GM12878 (cell line): ENCODE results near the gene SLC34A1. TPM values are rescaled to one million over a fixed set of nuclear protein-coding genes. Genes with fewer than 3 reads are reported as not detected.
A peak's percentile ranks its signal among the peaks of the same experiment; 100 is the strongest.

Source experiments
- ATF2 ChIP-seq: IDR thresholded peaks from 2 replicates; pipeline ENCODE4 v1.6.1; 2012; ENCODE audit warnings: low read length, inconsistent platforms
- CREB1 ChIP-seq: IDR thresholded peaks from 2 replicates; pipeline ENCODE4 v1.6.1; 2012; ENCODE audit warnings: low read depth, mild to moderate bottlenecking, inconsistent platforms
- CTCF ChIP-seq, 3 experiments: IDR thresholded peaks in 2 of 3; conservative IDR thresholded peaks in 1 of 3; 2 replicates each; pipeline ENCODE4 v1.5.1; 2011; ENCODE audit warnings: low read depth in 3 of 3, low read length in 3 of 3, mild to moderate bottlenecking in 3 of 3, control low read depth in 2 of 3, moderate library complexity in 2 of 3, inconsistent platforms in 1 of 3, mixed read lengths in 1 of 3; ENCODE audit not compliant: control insufficient read depth in 2 of 3, insufficient read depth in 1 of 3; ENCODE audit errors: extremely low read depth in 1 of 3
- E4F1 ChIP-seq: fragments of 450-650 bp; IDR thresholded peaks from 2 replicates; pipeline ENCODE4 v1.6.1; 2018; ENCODE audit warnings: borderline replicate concordance, mild to moderate bottlenecking; ENCODE audit not compliant: partially characterized antibody
- FOS ChIP-seq: IDR thresholded peaks from 3 replicates; pipeline ENCODE4 v1.6.1; 2011; ENCODE audit warnings: borderline replicate concordance; ENCODE audit not compliant: insufficient read length; ENCODE audit errors: extremely low read depth
- HDAC2 ChIP-seq: fragments of 200-600 bp; sonication (generic); IDR thresholded peaks from 2 replicates; pipeline ENCODE4 v1.6.1; 2017
- HDGF ChIP-seq: fragments of 450-650 bp; IDR thresholded peaks from 2 replicates; pipeline ENCODE4 v1.6.1; 2016; ENCODE audit warnings: antibody characterized with exemption
- HSF1 ChIP-seq: fragments of 150-350 bp; IDR thresholded peaks from 2 replicates; pipeline ENCODE4 v1.6.1; 2014; ENCODE audit warnings: mild to moderate bottlenecking, low read depth, low read length
- MTA2 ChIP-seq: fragments of 450-650 bp; IDR thresholded peaks from 2 replicates; pipeline ENCODE4 v1.6.1; 2016; ENCODE audit warnings: low read depth, mild to moderate bottlenecking, moderate library complexity
- NFYA ChIP-seq: IDR thresholded peaks from 2 replicates; pipeline ENCODE4 v1.6.1; 2011; ENCODE audit warnings: low read depth, mild to moderate bottlenecking, low read length, improper control_type of control experiment, borderline replicate concordance
- PBX3 ChIP-seq: IDR thresholded peaks from 2 replicates; pipeline ENCODE4 v1.6.1; 2011; ENCODE audit warnings: mild to moderate bottlenecking, low read depth, low read length, moderate library complexity; ENCODE audit not compliant: insufficient replicate concordance
- PKNOX1 ChIP-seq: fragments of 450-650 bp; IDR thresholded peaks from 2 replicates; pipeline ENCODE4 v1.6.1; 2016; ENCODE audit warnings: mild to moderate bottlenecking
- POLR2A ChIP-seq: IDR thresholded peaks from 2 replicates; pipeline ENCODE4 v1.6.1; 2011; ENCODE audit warnings: low read depth, mild to moderate bottlenecking, low read length
- RELA ChIP-seq: fragments of 450-650 bp; IDR thresholded peaks from 2 replicates; pipeline ENCODE4 v1.8.0; 2014; ENCODE audit warnings: borderline replicate concordance; ENCODE audit not compliant: partially characterized antibody
- RELB ChIP-seq: fragments of 450-650 bp; IDR thresholded peaks from 2 replicates; pipeline ENCODE4 v1.6.1; 2017; ENCODE audit warnings: low read depth, mild to moderate bottlenecking, moderate library complexity
- SREBF1 ChIP-seq: IDR thresholded peaks from 2 replicates; pipeline ENCODE4 v1.6.1; 2012; ENCODE audit warnings: mild to moderate bottlenecking, low read length
- TAF1 ChIP-seq: IDR thresholded peaks from 2 replicates; pipeline ENCODE4 v1.6.1; 2011; ENCODE audit warnings: mild to moderate bottlenecking, low read depth, low read length, borderline replicate concordance
- YY1 ChIP-seq: IDR thresholded peaks from 2 replicates; pipeline ENCODE4 v1.6.1; 2011; ENCODE audit warnings: low read depth, mild to moderate bottlenecking, low read length
- polyA plus RNA-seq, 11 experiments: library from polyadenylated mRNA; depleted of rRNA in 4 of 11; unstranded in 6 of 11; stranded (reverse) in 5 of 11; fragments of >200 nt; fragmentation: Nextera tagmentation in 4 of 11; fragmentation: Illumina TruSeq in 1 of 11; extraction: Ambion mirVana in 4 of 11; extraction: Trizol in 1 of 11; gene quantifications; 1 replicate in 1 of 11; 2 replicates in 10 of 11; pipeline versions ENCODE4 v1.2.1 to v1.2.3, GENCODE V29; 2011 to 2016; ENCODE audit warnings: inconsistent platforms in 2 of 11, missing spikeins in 2 of 11, low read depth in 1 of 11
- total RNA-seq, 4 experiments: library from RNA; depleted of rRNA in 3 of 4; stranded (reverse); fragments of >200 nt in 3 of 4; fragmentation: Illumina TruSeq in 1 of 4; extraction: Trizol in 1 of 4; gene quantifications; 2 replicates each; pipeline versions ENCODE4 v1.2.1 to v1.2.3, GENCODE V29; 2013 to 2021

The SLC34A1 gene
- total and polyA plus RNA-seq, 10 of the 15 experiments (the other 5 are each of a cell fraction or from before 2014, with no cell fraction given): 0.03 to 0.14 (median 0.09) TPM; not detected in 2

GRCh38 chr5:177403102-177403791, 19.0 kb downstream of the SLC34A1 start (continued):
- no peak for TF ChIP-seq TAF1
- TF ChIP-seq HSF1: no peak
- TF ChIP-seq POLR2A: no peak
- no peak for TF ChIP-seq ATF2
- TF ChIP-seq HDGF: 0 out of 2 replicates have a peak, but pooled peaks have one; percentile 61
- no peak for TF ChIP-seq YY1
- TF ChIP-seq PKNOX1: no peak
- no peak for TF ChIP-seq RELA
- TF ChIP-seq CREB1: no peak
- TF ChIP-seq NFYA: no peak
- no peak for TF ChIP-seq HDAC2
- TF ChIP-seq CTCF (IDR thresholded peaks at IDR 0.05 in 2 of 3, conservative IDR thresholded peaks at IDR 0.05 in 1 of 3; ENCODE audit: control insufficient read depth in 2 of 3, extremely low read depth in 1 of 3, insufficient read depth in 1 of 3, low read depth in 3 of 3, low read length in 3 of 3): 0 out of 6 replicates have a peak, but pooled peaks of 1 of the 3 experiments have one; percentile 5
- TF ChIP-seq MTA2: no peak
- no peak for TF ChIP-seq E4F1
- TF ChIP-seq PBX3: no peak
- TF ChIP-seq FOS: no peak
- no peak for TF ChIP-seq RELB
- TF ChIP-seq SREBF1: no peak
